Aorta (tissue), 5 donors: ENCODE measurements around the gene RPS6KA5. TPM values are rescaled to one million over a fixed set of nuclear protein-coding genes. Genes with fewer than 3 reads are reported as not detected.

Experiments
- ATAC-seq: fragments of 200-7000 bp; cut with Tn5 transposase; one replicate; pipeline ENCODE4 v1.9.1; 2022; ENCODE audit warnings: moderate library complexity; ENCODE audit not compliant: low FRiP score
- DNase-seq, 2 donors: peaks; one replicate each; pipeline ENCODE4 v3.0.0-alpha.2; 2020
- H3K27ac ChIP-seq, 2 donors: one replicate each; pipeline ENCODE4 v1.5.1; 2013; ENCODE audit warnings: low read length in 2 of 2, mild to moderate bottlenecking in 2 of 2, moderate library complexity in 2 of 2, control low read depth in 1 of 2, inconsistent platforms in 1 of 2, low read depth in 1 of 2
- H3K27me3 ChIP-seq, 2 donors: one replicate each; pipeline ENCODE4 v1.6.1; 2013; ENCODE audit warnings: control low read depth in 1 of 2, low read length in 1 of 2, mild to moderate bottlenecking in 1 of 2, moderate library complexity in 1 of 2; ENCODE audit not compliant: insufficient read depth in 2 of 2, control insufficient read depth in 1 of 2
- H3K36me3 ChIP-seq, 2 donors: one replicate each; pipeline ENCODE4 v1.6.1; 2013; ENCODE audit warnings: control low read depth in 1 of 2, low read length in 1 of 2, mild to moderate bottlenecking in 1 of 2; ENCODE audit not compliant: insufficient read depth in 2 of 2, control insufficient read depth in 1 of 2
- H3K4me1 ChIP-seq, 2 donors: one replicate each; pipeline ENCODE4 v1.6.1; 2013; ENCODE audit warnings: low read length in 2 of 2, control low read depth in 1 of 2, mild to moderate bottlenecking in 1 of 2, moderate library complexity in 1 of 2; ENCODE audit not compliant: insufficient read depth in 2 of 2, control insufficient read depth in 1 of 2
- H3K4me3 ChIP-seq, 2 donors: one replicate each; pipeline ENCODE4 v1.5.1; 2013; ENCODE audit warnings: low read length in 2 of 2, control low read depth in 1 of 2, mild to moderate bottlenecking in 1 of 2
- H3K9me3 ChIP-seq: one replicate; pipeline ENCODE4 v1.6.1; 2013; ENCODE audit warnings: mild to moderate bottlenecking, low read length; ENCODE audit not compliant: control insufficient read depth
- WGBS, 2 donors: extraction: QIAGEN DNeasy Blood & Tissue Kit; methylation state at CpG; one replicate each; pipeline ENCODE4 v1.1.7; 2013; 5-methylcytosine and 5-hydroxymethylcytosine counted together
- intact Hi-C, 2 donors: fragments of 100-400 bp; cut with DNase I; formaldehyde crosslinking; loops; one replicate each; pipeline versions ENCODE4 v1.14.2 to v1.15.0; 2022
- polyA plus RNA-seq, 2 donors: library from polyadenylated mRNA; stranded (reverse); fragments of 200-250 nt; gene quantifications; one replicate each; pipeline ENCODE4 v1.2.3, GENCODE V29; 2013
- total RNA-seq, 2 donors: library from RNA; stranded (reverse); fragmentation: NEBNext Ultra II Directional; extraction: Animal tissue kit (Norgen Biotek cat#: 25700); gene quantifications; one replicate each; pipeline ENCODE4 v1.2.1, GENCODE V29; 2021
- donor health status: healthy with polysubstance abuse.
- donor health status: Bipolar disorder and iron deficiency.
- donor health status: DM: no; HTN: no; CAD: no.
- donor health status: DM: no; HTN: no; CAD: no.
- donor health status: DM: yes; HTN: yes; CAD: no.

RPS6KA5 gene
- total and polyA plus RNA-seq, 4 donors, result 1.4 to 10.0 (median 3.0) TPM

DNA sequence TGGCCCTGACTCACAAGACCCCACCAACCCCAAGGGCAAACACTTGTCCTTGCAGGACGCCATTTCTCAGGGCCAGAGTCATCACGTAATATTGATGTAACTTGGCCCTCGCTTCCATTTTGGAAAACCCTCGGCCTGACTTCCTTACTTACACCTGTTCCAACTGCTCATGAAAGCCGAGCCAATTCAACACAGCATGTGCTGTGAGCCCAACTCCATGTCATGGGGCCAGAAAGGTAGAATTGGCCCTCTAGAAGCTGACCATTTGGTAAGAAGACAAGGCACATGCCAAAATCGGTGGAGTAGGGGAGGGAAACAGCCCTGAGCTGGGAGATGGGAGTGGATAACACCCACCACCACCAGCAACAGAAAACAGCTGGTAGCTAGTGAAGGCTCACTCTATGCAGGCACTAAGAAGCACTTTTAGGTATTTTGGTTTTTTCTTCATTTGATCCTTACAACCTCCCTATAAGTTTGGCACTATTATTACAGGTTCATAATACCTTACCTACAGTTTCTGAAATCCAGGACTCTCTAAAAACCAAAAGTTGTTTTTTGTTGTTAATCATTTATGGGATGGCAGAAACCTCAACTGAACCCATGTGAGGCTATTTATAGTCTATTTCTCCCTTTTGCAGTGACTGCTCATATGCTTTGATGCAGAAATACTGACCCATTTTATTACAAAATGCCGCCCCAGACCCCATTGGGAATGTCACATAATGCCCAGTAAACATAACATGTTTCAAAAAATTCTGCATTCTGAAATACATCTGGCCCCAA is 250.7 kb downstream of the RPS6KA5 start:
- WGBS, 2 donors, result 96% methylated on average over 7 of the region's 7 CpGs
- Histone ChIP-seq H3K27me3 (no peaks in the 10 kb centered on the region), H3K4me1 (no peaks in the 10 kb centered on the region), H3K27ac (no peak overlapping the region), H3K9me3 (no peaks in the 10 kb centered on the region), H3K36me3 (no peaks in the 10 kb centered on the region), H3K4me3 (no peak overlapping the region)
- ATAC-seq, result no peak
- intact Hi-C loops, result no loop called here
- no peak for DNase-seq

DNA sequence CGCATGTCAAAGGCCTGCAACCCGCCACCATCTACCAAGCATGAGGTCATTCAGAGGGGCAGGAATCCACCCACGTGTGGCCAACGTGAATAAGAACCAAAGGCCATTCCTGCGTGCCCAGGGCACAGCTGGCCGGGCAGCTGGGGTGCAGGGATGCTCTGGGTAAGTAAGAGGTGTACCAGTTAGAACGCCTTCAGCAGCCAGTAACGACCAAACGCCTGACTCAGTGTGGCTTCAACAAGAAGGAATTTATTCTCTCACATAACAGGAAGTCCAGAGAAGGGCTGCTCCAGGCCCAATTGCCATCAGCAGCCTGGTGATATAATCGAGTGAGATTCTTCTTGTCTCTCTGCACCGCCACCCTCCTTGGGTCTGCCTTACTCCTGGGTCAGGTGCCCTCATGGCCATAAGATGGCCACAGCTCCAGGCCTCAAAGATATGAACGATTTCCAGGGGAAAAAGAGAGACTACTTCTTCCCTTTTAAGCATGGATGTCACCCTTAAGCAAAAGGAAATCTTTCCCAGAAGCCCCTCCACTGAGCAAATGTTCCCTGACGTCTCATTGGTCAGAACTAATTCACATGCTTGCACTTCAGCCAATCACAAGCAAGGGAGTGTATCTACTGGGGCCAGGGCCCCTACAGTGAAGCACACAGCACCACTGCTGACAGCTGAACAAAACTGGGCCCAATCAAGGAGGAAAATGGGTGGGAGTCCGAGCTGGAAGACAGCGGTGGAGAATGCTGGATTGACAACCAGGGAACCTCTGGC is 251.5 kb downstream of the RPS6KA5 start:
- H3K4me3 ChIP-seq, result no peak overlapping the region
- no peaks in the 10 kb centered on the region for H3K36me3 ChIP-seq
- 90 to 92% methylated on average over 15 of the region's 15 CpGs for WGBS, 2 donors
- no peaks in the 10 kb centered on the region for H3K4me1 ChIP-seq
- no peaks in the 10 kb centered on the region for H3K27me3 ChIP-seq
- no peaks in the 10 kb centered on the region for H3K9me3 ChIP-seq
- ATAC-seq, result no peak
- H3K27ac ChIP-seq, result no peak overlapping the region
- intact Hi-C loops, result no loop called here
- DNase-seq, result no peak

DNA sequence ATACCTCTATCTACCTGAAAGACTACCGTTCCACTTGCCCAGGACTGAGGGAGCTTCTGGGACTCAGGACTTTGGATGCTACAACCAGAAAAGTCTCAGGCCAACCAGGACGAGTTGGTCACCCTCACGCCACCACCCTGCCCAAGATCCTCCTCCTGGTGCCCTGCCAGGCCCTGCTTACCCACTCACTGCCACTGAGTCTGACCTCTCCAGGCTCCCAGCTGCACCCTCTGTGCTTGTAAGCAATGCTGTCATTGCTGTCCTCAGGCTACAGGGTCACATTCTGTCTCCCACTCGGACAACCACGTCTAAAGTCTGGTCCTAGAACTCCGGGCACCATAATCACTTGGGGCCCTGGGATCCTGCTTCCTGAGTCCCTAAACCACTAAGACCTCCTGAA is 253.4 kb downstream of the RPS6KA5 start:
- intact Hi-C loops, result no loop called here
- no peaks in the 10 kb centered on the region for H3K36me3 ChIP-seq
- H3K27ac ChIP-seq, result no peak overlapping the region
- no peak for ATAC-seq
- no peak for DNase-seq
- H3K9me3 ChIP-seq, result no peaks in the 10 kb centered on the region
- no peak overlapping the region for H3K4me3 ChIP-seq
- no peaks in the 10 kb centered on the region for H3K4me1 ChIP-seq
- WGBS, 2 donors, result 57 to 60% methylated on average over 6 of the region's 6 CpGs
- no peaks in the 10 kb centered on the region for H3K27me3 ChIP-seq

DNA sequence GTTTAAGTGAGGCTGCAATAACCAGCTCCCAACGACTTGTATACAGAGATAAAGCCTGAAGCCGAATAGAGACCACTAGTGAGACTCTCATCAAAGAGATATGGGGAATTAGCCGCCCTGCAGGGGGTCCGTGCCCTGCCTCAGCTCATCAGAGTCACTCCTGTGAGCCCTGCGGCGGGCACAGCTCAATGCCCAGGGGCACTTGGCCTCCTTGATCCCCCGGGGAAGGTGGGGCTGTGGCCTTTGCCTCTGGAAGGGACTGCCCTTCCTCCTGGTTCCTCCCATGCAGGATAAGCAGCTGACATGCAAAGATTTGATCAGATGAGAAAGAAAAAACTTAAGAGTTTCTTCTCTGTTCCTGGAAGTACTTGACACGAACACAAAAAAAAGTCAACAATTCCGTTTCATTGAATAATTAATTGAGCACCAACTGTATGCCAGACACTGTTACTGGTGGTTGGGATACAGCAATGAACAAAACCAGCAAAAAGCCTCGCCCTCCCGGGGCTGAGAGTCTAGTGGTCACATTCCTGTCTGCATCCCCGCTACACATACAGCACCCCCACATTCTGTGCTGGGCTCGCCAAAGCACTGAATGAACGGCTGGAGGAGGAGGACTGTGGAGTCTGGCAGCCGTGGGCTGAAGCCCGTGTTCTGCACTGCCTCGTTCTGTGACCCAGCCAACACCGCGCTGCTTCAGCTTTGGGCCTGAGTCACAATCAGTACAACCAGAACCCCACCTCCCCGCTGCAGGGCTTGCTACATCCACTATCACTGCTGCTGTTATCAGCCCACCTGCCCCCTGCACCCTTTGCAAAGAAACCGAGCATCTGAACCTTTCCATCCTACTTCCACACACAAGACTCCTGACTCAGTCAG is 254.5 kb downstream of the RPS6KA5 start:
- no peak overlapping the region for H3K27ac ChIP-seq
- DNase-seq (peak in 1 of 2 donors; percentile 59), ATAC-seq (no peak)
- no peak overlapping the region for H3K4me3 ChIP-seq
- intact Hi-C loops, result no loop called here
- H3K36me3 ChIP-seq, result no peaks in the 10 kb centered on the region
- no peaks in the 10 kb centered on the region for H3K9me3 ChIP-seq
- H3K27me3 ChIP-seq, result no peaks in the 10 kb centered on the region
- no peaks in the 10 kb centered on the region for H3K4me1 ChIP-seq
- WGBS, 2 donors, result 72 to 74% methylated on average over 21 of the region's 21 CpGs

DNA sequence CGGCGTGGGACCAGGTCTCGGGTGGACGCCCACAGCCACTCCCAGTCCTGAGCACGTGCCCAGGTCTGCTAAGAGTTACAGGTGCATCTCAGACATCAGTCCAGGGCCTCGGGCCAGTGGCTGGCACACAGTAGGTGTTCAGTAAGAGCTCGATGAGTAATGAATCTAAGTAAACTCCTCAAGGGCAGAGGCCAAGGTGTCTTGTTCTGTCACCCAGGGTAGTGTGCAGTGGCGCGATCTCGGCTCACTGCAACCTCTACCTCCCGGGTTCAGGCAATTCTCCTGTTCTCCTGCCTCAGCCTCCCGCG is 255.4 kb downstream of the RPS6KA5 start:
- intact Hi-C loops, result no loop called here
- DNase-seq, result no peak
- H3K4me3 ChIP-seq, result no peak overlapping the region
- no peaks in the 10 kb centered on the region for H3K4me1 ChIP-seq
- no peaks in the 10 kb centered on the region for H3K27me3 ChIP-seq
- ATAC-seq, result no peak
- H3K9me3 ChIP-seq, result no peaks in the 10 kb centered on the region
- H3K27ac ChIP-seq, result no peak overlapping the region
- no peaks in the 10 kb centered on the region for H3K36me3 ChIP-seq
- WGBS, 2 donors, result 95 to 97% methylated on average over 13 of the region's 13 CpGs

DNA sequence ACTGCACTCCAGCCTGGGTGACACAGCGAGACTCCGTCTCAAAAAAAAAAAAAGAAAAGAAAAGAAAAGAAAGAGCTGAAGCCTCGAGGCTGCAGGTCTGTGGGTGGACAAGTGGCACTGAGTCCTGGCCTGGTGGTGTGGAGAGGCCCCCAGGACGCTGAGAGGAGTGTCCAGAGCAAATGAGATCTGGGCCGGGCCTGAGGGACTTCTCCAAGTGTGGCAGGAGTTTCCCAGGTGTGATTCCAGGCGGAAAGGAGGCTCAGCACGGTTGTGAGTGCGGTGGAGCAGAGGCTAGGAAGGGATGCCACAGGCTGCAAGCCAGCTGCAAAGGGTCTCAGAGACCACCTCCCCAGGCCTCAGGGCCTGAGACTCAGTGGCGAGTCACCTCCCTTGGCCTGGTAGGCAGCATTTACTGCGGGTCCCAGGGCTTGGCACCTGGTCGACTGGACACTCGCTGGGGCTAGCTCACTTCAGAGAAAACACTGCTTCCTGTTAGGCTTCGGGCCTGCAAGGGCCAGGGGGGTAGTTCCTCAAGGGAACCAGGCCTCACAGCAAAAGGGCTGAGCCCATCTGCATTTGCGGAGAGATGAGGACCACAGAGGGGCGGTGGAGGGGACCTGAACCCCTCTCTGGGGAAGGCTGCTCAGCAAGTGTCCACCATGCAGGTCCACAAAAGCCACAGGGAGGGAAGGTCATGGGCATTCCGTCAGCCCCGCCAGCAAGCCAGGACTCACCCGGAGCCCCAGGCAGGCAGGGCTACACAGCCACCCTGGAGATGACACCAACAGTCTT is 256.0 kb downstream of the RPS6KA5 start:
- no peaks in the 10 kb centered on the region for H3K4me1 ChIP-seq
- no peak overlapping the region for H3K27ac ChIP-seq
- ATAC-seq (no peak), DNase-seq (no peak)
- H3K9me3 ChIP-seq, result no peaks in the 10 kb centered on the region
- 83 to 88% methylated on average over 18 of the region's 18 CpGs for WGBS, 2 donors
- no peak overlapping the region for H3K4me3 ChIP-seq
- H3K36me3 ChIP-seq, result no peaks in the 10 kb centered on the region
- no peaks in the 10 kb centered on the region for H3K27me3 ChIP-seq
- intact Hi-C loops, result no loop called here

GRCh38 chr14:90803249-90803648 is 257.2 kb downstream of the RPS6KA5 start:
- no peak overlapping the region for H3K4me3 ChIP-seq
- H3K4me1 ChIP-seq, result no peaks in the 10 kb centered on the region
- no peak for ATAC-seq
- DNase-seq, result no peak
- WGBS, 2 donors, result 58 to 63% methylated on average over 2 of the region's 2 CpGs
- H3K27me3 ChIP-seq, result no peaks in the 10 kb centered on the region
- intact Hi-C loops, result no loop called here
- no peaks in the 10 kb centered on the region for H3K36me3 ChIP-seq
- H3K27ac ChIP-seq, result no peak overlapping the region
- H3K9me3 ChIP-seq, result no peaks in the 10 kb centered on the region

GRCh38 chr14:90799420-90799819 is 261.0 kb downstream of the RPS6KA5 start:
- intact Hi-C loops, result no loop called here
- WGBS, 2 donors, result 92 to 94% methylated on average over 5 of the region's 5 CpGs
- H3K27ac ChIP-seq, result no peak overlapping the region
- no peaks in the 10 kb centered on the region for H3K27me3 ChIP-seq
- no peak overlapping the region for H3K4me3 ChIP-seq
- DNase-seq (no peak), ATAC-seq (no peak)
- H3K36me3 ChIP-seq, result no peaks in the 10 kb centered on the region
- no peaks in the 10 kb centered on the region for H3K9me3 ChIP-seq
- no peaks in the 10 kb centered on the region for H3K4me1 ChIP-seq
